Activated CD8-positive, alpha-beta T cell treated with anti-CD3 and anti-CD28 coated beads for 36 hours (primary cell): Measurements from ENCODE around the gene CD79A. TPM values are rescaled to one million over a fixed set of nuclear protein-coding genes. Genes with fewer than 3 reads are reported as not detected.

Experiments used
- ATAC-seq: fragments of 200-7000 bp; cut with Tn5 transposase; one replicate; pipeline ENCODE4 v1.10.0; 2021; ENCODE audit warnings: mild to moderate bottlenecking, moderate library complexity
- CTCF ChIA-PET: fragments of 350-600 bp; sonication (Branson Sonifier 250); formaldehyde crosslinking; loops from one replicate; lab custom pipeline; 2021; ENCODE audit warnings: antibody characterized with exemption; lab: Charles Lee
- POLR2A ChIA-PET: fragments of 350-600 bp; sonication (Branson Sonifier 250); formaldehyde crosslinking; loops from one replicate; lab custom pipeline; 2021; ENCODE audit warnings: antibody characterized with exemption; lab: Charles Lee
- DNase-seq: peaks from one replicate; pipeline ENCODE4 v3.0.0-alpha.2; 2020
- H3K27ac Mint-ChIP-seq: one replicate; pipeline ENCODE4 v1.8.0; 2021; ENCODE audit warnings: mild to moderate bottlenecking, mixed read lengths
- H3K27me3 Mint-ChIP-seq: one replicate; pipeline ENCODE4 v1.8.0; 2021; ENCODE audit warnings: mixed read lengths
- H3K36me3 Mint-ChIP-seq: one replicate; pipeline ENCODE4 v1.8.0; 2021; ENCODE audit warnings: low read depth, mixed read lengths
- H3K4me1 Mint-ChIP-seq: one replicate; pipeline ENCODE4 v1.8.0; 2021; ENCODE audit warnings: low read depth, mixed read lengths
- H3K4me3 Mint-ChIP-seq: one replicate; pipeline ENCODE4 v1.8.0; 2021; ENCODE audit warnings: mild to moderate bottlenecking, moderate library complexity, mixed read lengths
- H3K9me3 Mint-ChIP-seq: one replicate; pipeline ENCODE4 v1.8.0; 2021; ENCODE audit warnings: mixed read lengths
- intact Hi-C: fragments of 100-400 bp; cut with micrococcal nuclease; formaldehyde crosslinking; loops from one replicate; pipeline ENCODE4 v1.10.0; 2022
- total RNA-seq, 2 experiments: library from RNA; stranded (reverse); gene quantifications; one replicate each; pipeline ENCODE4 v1.2.3, GENCODE V29; 2021
- TF ChIP-seq, protein P1 (sequence below): fragments of 200-600 bp; IDR thresholded peaks from one replicate; pipeline ENCODE4 v1.8.0; 2022; ENCODE audit warnings: antibody characterized with exemption, mild to moderate bottlenecking

Gene CD79A
- total RNA-seq, 2 experiments from 2014 or later = 19.3 to 21.0 TPM

DNA sequence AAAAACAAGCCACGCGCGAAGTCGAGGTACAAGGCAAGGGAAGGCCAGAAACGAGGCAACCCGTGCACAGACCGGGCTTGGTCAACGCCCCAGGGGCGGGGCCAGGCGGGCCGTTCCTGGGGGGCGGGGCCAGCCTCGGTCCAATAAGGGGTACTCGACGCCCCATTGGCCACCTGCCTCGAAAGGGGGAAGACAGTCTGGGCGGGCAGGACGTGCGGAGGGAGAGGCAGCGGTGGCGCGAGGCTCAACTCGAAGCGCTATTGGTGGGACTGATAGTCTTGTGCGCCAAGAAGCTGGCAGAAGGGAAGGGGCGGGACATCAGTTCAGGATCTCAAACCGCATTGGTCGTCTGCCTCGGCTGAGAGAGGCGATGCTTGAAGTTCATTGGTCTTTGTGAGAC lies 32.5 kb upstream of the CD79A start, which contains the start of gene LYPD4:
TSS of gene LYPD4 (minus strand) at position 83 of the 400 bp plus-strand sequence. CDS start 5,398 bp downstream, outside the sequence.
- no peak within 1 kb of the TSS for H3K4me3 Mint-ChIP-seq
- ChIA-PET CTCF (no interaction called here), POLR2A (no interaction called here)
- H3K27me3 Mint-ChIP-seq = no peaks in the 10 kb centered on the region
- H3K9me3 Mint-ChIP-seq = no peaks in the 10 kb centered on the region
- ATAC-seq = no peak
- no peak within 1 kb of the TSS for H3K27ac Mint-ChIP-seq
- no peaks in the 10 kb centered on the region for H3K4me1 Mint-ChIP-seq
- intact Hi-C loops = no loop called here
- TF ChIP-seq, protein P1, sequence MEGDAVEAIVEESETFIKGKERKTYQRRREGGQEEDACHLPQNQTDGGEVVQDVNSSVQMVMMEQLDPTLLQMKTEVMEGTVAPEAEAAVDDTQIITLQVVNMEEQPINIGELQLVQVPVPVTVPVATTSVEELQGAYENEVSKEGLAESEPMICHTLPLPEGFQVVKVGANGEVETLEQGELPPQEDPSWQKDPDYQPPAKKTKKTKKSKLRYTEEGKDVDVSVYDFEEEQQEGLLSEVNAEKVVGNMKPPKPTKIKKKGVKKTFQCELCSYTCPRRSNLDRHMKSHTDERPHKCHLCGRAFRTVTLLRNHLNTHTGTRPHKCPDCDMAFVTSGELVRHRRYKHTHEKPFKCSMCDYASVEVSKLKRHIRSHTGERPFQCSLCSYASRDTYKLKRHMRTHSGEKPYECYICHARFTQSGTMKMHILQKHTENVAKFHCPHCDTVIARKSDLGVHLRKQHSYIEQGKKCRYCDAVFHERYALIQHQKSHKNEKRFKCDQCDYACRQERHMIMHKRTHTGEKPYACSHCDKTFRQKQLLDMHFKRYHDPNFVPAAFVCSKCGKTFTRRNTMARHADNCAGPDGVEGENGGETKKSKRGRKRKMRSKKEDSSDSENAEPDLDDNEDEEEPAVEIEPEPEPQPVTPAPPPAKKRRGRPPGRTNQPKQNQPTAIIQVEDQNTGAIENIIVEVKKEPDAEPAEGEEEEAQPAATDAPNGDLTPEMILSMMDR = no peak
- peak; percentile 12 for DNase-seq
- no peaks in the 10 kb centered on the region for H3K36me3 Mint-ChIP-seq

DNA sequence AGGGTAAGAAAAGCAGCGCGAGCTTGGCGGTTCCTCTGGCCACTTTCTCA lies 32.3 kb upstream of the CD79A start, which contains the start of gene DMRTC2:
TSS of gene DMRTC2 (plus strand) at position 42 of the 50 bp plus-strand sequence. CDS start 2,387 bp downstream, outside the sequence.
- Mint-ChIP-seq H3K36me3 (no peaks in the 10 kb centered on the region), H3K27ac (no peak within 1 kb of the TSS), H3K4me1 (no peaks in the 10 kb centered on the region), H3K4me3 (no peak within 1 kb of the TSS), H3K27me3 (no peaks in the 10 kb centered on the region), H3K9me3 (no peaks in the 10 kb centered on the region)
- POLR2A ChIA-PET = no interaction called here
- ATAC-seq = no peak
- DNase-seq = no peak
- TF ChIP-seq, protein P1 = no peak
- CTCF ChIA-PET = no interaction called here
- intact Hi-C loops = no loop called here

DNA sequence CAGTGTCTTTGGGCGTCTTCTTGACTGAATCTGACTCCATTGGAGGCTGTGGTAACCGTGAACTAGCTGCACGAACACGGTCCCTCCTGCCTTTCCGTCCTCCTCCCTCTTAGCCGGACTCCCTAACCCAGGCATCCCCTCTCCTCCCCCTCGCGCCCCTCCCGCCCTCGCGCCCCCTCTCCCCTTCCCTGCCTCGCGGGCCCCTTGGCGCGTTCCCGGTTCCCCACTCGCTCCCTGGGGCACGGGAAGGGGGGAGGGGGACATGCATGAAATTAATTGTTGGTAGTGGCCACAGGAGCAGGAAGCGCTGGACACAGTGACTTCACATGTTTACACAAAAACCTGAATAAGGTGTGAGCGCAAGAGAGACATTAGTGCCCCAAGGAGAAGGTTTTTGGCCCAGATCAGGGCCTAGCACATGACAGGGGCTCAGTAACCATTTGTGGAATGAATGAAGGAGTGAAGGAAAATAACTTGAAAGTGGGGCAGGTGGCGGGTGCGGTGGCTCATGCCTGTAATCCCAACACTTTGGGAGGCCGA lies 32.0 kb upstream of the CD79A start:
- no peaks in the 10 kb centered on the region for H3K9me3 Mint-ChIP-seq
- POLR2A ChIA-PET = no interaction called here
- H3K27ac Mint-ChIP-seq = no peak overlapping the region
- no peaks in the 10 kb centered on the region for H3K4me1 Mint-ChIP-seq
- H3K4me3 Mint-ChIP-seq = no peak overlapping the region
- ATAC-seq (no peak), DNase-seq (no peak)
- intact Hi-C loops = no loop called here
- TF ChIP-seq, protein P1 = no peak
- no peaks in the 10 kb centered on the region for H3K27me3 Mint-ChIP-seq
- no peaks in the 10 kb centered on the region for H3K36me3 Mint-ChIP-seq
- CTCF ChIA-PET = no interaction called here

- CTCF ChIA-PET = interaction anchor here (1.1 kb wide), 1 partner anchor 201 kb away, joined by 3 read pairs; no protein-coding TSS in a partner anchor
Observed at GRCh38 chr19:41847351-41848105, 29.6 kb upstream of the CD79A start.

GRCh38 chr19:41848666-41849065 lies 28.4 kb upstream of the CD79A start:
- Mint-ChIP-seq H3K4me3 (no peak overlapping the region), H3K27me3 (no peaks in the 10 kb centered on the region), H3K36me3 (no peaks in the 10 kb centered on the region), H3K4me1 (no peaks in the 10 kb centered on the region), H3K9me3 (no peaks in the 10 kb centered on the region), H3K27ac (no peak overlapping the region)
- ChIA-PET POLR2A (no interaction called here), CTCF (interaction anchor here (1.2 to 1.4 kb wide), 2 partner anchors 11 to 96 kb away, joined by 4 to 7 read pairs; no protein-coding TSS in a partner anchor)
- TF ChIP-seq, protein P1 = no peak
- intact Hi-C loops = no loop called here
- DNase-seq = no peak
- ATAC-seq = no peak

More at GRCh38 chr19:41847351-41848105, 29.6 kb upstream of the CD79A start:
- POLR2A ChIA-PET = no interaction called here
- no peaks in the 10 kb centered on the region for H3K4me1 Mint-ChIP-seq
- no peaks in the 10 kb centered on the region for H3K27me3 Mint-ChIP-seq
- no peak overlapping the region for H3K4me3 Mint-ChIP-seq
- no peaks in the 10 kb centered on the region for H3K36me3 Mint-ChIP-seq
- H3K27ac Mint-ChIP-seq = no peak overlapping the region
- DNase-seq (no peak), ATAC-seq (no peak)
- intact Hi-C loops = no loop called here
- TF ChIP-seq, protein P1 = no peak
- no peaks in the 10 kb centered on the region for H3K9me3 Mint-ChIP-seq
